Measurements from ENCODE around the gene GUCA2B.

Gene GUCA2B

DNA sequence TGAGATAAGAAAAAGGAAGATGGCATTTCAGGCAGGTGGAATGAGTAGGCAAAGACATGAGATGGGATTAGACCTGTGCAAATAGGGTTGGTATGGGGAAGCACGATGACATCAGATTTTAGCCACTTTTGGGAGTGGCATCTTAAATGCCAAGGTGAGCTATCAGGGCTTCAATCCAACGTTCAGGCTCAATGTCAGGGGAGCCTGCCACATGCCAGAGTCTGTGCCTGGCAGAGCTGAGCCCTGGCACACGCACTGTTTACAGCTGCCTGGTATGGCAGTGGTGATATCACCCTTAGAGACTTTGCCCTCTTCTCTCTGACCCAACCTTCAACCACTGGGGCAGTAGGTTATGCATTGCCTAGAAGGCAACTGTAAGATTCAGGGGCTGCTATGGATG is 1.1 kb upstream of the GUCA2B start:
- TF ChIP-seq FOXP2 (optimal IDR thresholded peaks at IDR 0.05; ENCODE audit: borderline replicate concordance, extremely low read depth, extremely low read length, insufficient read depth) (no peak), TAF1 (IDR thresholded peaks at IDR 0.05; ENCODE audit: borderline replicate concordance, insufficient read depth, low read length) (no peak), POLR2AphosphoS5 (IDR thresholded peaks at IDR 0.05; ENCODE audit: low read depth, low read length) (no peak), SIN3A (IDR thresholded peaks at IDR 0.05; ENCODE audit: borderline replicate concordance, insufficient read depth, low read length) (no peak)
- TF ChIP-seq, protein P1, sequence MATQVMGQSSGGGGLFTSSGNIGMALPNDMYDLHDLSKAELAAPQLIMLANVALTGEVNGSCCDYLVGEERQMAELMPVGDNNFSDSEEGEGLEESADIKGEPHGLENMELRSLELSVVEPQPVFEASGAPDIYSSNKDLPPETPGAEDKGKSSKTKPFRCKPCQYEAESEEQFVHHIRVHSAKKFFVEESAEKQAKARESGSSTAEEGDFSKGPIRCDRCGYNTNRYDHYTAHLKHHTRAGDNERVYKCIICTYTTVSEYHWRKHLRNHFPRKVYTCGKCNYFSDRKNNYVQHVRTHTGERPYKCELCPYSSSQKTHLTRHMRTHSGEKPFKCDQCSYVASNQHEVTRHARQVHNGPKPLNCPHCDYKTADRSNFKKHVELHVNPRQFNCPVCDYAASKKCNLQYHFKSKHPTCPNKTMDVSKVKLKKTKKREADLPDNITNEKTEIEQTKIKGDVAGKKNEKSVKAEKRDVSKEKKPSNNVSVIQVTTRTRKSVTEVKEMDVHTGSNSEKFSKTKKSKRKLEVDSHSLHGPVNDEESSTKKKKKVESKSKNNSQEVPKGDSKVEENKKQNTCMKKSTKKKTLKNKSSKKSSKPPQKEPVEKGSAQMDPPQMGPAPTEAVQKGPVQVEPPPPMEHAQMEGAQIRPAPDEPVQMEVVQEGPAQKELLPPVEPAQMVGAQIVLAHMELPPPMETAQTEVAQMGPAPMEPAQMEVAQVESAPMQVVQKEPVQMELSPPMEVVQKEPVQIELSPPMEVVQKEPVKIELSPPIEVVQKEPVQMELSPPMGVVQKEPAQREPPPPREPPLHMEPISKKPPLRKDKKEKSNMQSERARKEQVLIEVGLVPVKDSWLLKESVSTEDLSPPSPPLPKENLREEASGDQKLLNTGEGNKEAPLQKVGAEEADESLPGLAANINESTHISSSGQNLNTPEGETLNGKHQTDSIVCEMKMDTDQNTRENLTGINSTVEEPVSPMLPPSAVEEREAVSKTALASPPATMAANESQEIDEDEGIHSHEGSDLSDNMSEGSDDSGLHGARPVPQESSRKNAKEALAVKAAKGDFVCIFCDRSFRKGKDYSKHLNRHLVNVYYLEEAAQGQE (IDR thresholded peaks at IDR 0.05; ENCODE audit: insufficient read depth in 1 of 2, low read depth in 2 of 2, low read length in 2 of 2): no peak

DNA sequence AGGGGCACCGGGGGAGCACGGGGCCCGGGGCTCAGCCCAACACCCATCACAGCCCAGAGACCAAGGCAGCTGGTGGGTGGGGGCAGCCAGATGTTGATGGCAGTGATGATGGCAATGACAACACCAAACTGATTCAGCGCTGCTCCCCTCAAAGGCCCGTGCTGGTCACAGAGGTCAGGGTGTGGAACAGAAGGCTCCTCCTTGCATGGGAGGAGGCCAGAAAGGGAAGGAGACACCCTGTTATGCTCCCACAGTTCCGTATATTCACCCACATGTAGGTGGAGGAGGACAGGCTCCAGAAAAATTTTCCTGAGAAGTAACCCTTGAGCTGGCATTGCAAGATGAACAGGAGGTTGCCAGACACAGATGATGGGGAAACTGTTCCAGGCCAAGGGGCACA is 414 bp downstream of the GUCA2B start:
- TF ChIP-seq SIN3A (IDR thresholded peaks at IDR 0.05; ENCODE audit: borderline replicate concordance, insufficient read depth, low read length) (no peak), TAF1 (IDR thresholded peaks at IDR 0.05; ENCODE audit: borderline replicate concordance, insufficient read depth, low read length) (no peak), POLR2AphosphoS5 (IDR thresholded peaks at IDR 0.05; ENCODE audit: low read depth, low read length) (no peak), FOXP2 (optimal IDR thresholded peaks at IDR 0.05; ENCODE audit: borderline replicate concordance, extremely low read depth, extremely low read length, insufficient read depth) (no peak)
- TF ChIP-seq, protein P1 (IDR thresholded peaks at IDR 0.05; ENCODE audit: insufficient read depth in 1 of 2, low read depth in 2 of 2, low read length in 2 of 2): no peak

DNA sequence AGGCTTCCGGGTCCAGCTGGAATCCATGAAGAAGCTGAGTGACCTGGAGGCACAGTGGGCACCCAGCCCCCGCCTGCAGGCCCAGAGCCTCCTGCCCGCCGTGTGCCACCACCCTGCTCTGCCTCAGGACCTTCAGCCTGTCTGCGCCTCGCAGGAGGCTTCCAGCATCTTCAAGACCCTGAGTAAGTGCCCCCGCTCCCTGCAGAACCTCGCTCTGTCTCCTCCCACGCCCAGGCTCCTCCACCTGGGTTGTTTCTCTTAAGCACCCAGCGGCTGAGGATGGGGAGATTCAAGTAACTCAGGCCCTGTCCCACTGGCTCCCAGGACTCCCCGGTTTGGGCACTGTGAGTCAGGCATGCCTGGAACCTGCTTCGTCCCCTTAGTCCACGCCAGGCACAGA is 1.5 kb downstream of the GUCA2B start:
- TF ChIP-seq TAF1 (IDR thresholded peaks at IDR 0.05; ENCODE audit: borderline replicate concordance, insufficient read depth, low read length) (no peak), FOXP2 (optimal IDR thresholded peaks at IDR 0.05; ENCODE audit: borderline replicate concordance, extremely low read depth, extremely low read length, insufficient read depth) (no peak), POLR2AphosphoS5 (IDR thresholded peaks at IDR 0.05; ENCODE audit: low read depth, low read length) (no peak), SIN3A (IDR thresholded peaks at IDR 0.05; ENCODE audit: borderline replicate concordance, insufficient read depth, low read length) (no peak)
- TF ChIP-seq, protein P1 (IDR thresholded peaks at IDR 0.05; ENCODE audit: insufficient read depth in 1 of 2, low read depth in 2 of 2, low read length in 2 of 2): no peak

DNA sequence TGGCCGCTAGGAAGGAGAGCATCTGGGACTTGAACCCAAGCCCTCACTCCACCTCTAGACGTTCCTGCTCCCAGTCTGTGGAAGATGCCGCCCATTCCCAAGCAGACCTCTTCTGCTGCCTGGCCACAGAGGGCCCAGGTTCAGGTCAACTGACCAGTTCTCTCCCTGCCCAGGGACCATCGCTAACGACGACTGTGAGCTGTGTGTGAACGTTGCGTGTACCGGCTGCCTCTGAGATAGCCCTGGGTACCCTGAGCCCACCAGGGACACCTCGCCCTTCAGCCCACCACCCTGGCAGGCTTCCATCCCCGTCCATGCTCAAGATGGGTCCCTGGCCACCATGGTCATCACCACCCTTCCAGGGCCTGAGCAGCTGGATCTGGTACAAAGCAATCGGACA is 2.2 kb downstream of the GUCA2B start:
- TF ChIP-seq POLR2AphosphoS5 (IDR thresholded peaks at IDR 0.05; ENCODE audit: low read depth, low read length): no peak
- no peak for TF ChIP-seq FOXP2 (optimal IDR thresholded peaks at IDR 0.05; ENCODE audit: borderline replicate concordance, extremely low read depth, extremely low read length, insufficient read depth)
- TF ChIP-seq, protein P1 (IDR thresholded peaks at IDR 0.05; ENCODE audit: insufficient read depth in 1 of 2, low read depth in 2 of 2, low read length in 2 of 2): no peak
- no peak for TF ChIP-seq TAF1 (IDR thresholded peaks at IDR 0.05; ENCODE audit: borderline replicate concordance, insufficient read depth, low read length)
- no peak for TF ChIP-seq SIN3A (IDR thresholded peaks at IDR 0.05; ENCODE audit: borderline replicate concordance, insufficient read depth, low read length)

DNA sequence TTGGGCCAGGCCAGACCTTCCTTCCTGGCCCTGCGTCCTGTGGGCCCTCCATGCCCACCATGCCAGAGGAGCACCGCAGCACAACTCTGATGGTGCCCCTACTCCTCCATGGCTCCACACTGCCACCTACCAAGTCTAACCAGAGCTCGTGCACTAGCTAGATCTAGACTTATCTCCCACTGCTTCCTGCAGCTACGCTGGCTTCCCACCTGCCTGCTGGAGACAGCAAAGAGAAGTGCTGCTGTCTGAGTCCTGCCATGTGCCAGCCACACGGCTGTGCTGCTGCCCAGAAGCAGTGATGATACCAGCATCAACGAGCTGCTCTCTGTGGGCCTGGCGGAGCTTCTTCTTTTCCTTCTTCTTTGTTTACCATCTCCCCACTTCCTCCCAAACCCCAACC is 4.5 kb downstream of the GUCA2B start:
- TF ChIP-seq FOXP2 (optimal IDR thresholded peaks at IDR 0.05; ENCODE audit: borderline replicate concordance, extremely low read depth, extremely low read length, insufficient read depth): no peak
- no peak for TF ChIP-seq TAF1 (IDR thresholded peaks at IDR 0.05; ENCODE audit: borderline replicate concordance, insufficient read depth, low read length)
- TF ChIP-seq SIN3A (IDR thresholded peaks at IDR 0.05; ENCODE audit: borderline replicate concordance, insufficient read depth, low read length): no peak
- TF ChIP-seq, protein P1 (IDR thresholded peaks at IDR 0.05; ENCODE audit: insufficient read depth in 1 of 2, low read depth in 2 of 2, low read length in 2 of 2): no peak
- TF ChIP-seq POLR2AphosphoS5 (IDR thresholded peaks at IDR 0.05; ENCODE audit: low read depth, low read length): no peak

Measured in PFSK-1 (cell line).